Measurements from ENCODE around the gene ZNF454.

The ZNF454 gene

DNA sequence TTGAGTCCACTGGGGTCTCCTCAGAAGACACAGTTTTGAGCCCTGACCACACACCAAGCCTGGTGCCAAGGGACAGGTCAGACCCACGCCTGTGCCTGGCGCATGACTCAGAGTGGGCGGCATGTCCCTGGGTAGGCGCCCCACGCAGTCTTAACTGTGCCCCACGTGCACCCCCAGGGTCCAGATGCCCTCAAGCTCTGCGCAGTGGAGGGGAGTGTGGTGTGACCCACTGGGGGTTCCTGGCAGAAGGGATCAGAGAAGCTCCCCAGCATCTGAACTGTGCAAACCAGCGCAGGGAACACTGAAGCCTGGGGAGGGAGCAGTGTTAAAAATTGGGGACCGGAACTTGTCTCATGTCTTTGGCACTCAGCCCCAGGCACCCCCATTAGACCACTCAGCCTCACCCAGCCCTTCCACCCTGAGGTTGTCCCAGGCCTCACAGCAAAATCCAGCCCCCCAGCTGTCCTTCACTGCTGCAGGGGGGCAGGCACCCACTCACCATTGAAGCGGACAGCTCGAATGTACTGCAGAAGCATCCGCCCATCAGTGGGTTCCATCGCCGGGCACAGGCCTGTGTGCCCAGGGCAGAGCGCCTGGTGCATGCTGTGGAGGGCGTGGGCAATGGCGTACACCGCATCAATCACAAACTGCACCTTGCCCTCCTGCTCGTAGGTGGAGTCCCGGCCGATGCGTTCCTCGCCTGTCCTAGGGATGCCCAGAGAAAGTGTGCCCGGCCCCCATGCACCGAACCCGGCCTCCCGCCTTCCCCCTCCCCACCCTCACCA lies 47.6 kb downstream of the ZNF454 start:
- TF ChIP-seq, protein P1, sequence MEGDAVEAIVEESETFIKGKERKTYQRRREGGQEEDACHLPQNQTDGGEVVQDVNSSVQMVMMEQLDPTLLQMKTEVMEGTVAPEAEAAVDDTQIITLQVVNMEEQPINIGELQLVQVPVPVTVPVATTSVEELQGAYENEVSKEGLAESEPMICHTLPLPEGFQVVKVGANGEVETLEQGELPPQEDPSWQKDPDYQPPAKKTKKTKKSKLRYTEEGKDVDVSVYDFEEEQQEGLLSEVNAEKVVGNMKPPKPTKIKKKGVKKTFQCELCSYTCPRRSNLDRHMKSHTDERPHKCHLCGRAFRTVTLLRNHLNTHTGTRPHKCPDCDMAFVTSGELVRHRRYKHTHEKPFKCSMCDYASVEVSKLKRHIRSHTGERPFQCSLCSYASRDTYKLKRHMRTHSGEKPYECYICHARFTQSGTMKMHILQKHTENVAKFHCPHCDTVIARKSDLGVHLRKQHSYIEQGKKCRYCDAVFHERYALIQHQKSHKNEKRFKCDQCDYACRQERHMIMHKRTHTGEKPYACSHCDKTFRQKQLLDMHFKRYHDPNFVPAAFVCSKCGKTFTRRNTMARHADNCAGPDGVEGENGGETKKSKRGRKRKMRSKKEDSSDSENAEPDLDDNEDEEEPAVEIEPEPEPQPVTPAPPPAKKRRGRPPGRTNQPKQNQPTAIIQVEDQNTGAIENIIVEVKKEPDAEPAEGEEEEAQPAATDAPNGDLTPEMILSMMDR (IDR thresholded peaks at IDR 0.05; ENCODE audit: control insufficient read depth, extremely low read depth, insufficient read depth): no peak
- no peak for DNase-seq (ENCODE audit: low read depth)
- no peak overlapping the region for H3K4me3 ChIP-seq (ENCODE audit: low read depth, low read length)

DNA sequence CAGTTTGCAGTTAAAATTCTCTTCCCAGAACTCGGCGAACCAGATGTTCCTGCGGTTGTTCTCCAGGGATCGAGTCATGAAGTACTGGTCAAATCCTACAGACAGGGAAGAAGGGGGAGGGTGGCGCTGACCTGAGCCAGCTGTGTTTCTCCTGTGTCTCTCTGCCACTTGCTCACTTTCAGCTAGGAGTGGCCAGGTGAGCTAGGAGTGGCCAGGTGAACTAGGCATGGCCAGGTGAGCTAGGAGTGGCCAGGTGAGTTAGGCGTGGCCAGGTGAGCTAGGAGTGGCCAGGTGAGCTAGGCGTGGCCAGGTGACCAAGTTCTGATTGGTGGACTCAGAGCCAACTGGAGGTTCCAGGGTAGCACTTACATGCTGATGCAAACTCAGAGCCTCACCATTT lies 48.3 kb downstream of the ZNF454 start:
- TF ChIP-seq, protein P1 (IDR thresholded peaks at IDR 0.05; ENCODE audit: control insufficient read depth, extremely low read depth, insufficient read depth): no peak
- DNase-seq (ENCODE audit: low read depth): no peak
- no peak overlapping the region for H3K4me3 ChIP-seq (ENCODE audit: low read depth, low read length)

DNA sequence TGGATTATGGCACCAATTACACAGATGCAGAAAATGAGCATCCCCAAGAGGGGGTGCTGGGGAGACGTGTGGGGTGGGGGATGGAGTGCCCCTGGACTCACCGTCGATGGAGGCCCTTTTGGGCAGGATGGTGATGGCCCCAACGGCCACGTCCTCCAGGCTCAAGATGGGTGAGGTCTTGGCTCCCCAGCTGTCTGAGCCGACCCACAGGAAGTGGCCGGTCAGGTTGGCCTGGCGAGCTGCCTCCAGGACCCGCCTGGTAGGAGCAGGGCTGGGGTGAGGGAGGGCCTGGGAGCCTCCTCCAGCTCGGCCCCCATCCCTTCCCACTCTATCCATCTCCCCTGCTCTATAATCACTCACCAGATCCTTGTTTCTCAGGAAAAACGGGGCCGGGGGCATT lies 49.5 kb downstream of the ZNF454 start:
- TF ChIP-seq, protein P1 (IDR thresholded peaks at IDR 0.05; ENCODE audit: control insufficient read depth, extremely low read depth, insufficient read depth): no peak
- no peak overlapping the region for H3K4me3 ChIP-seq (ENCODE audit: low read depth, low read length)
- no peak for DNase-seq (ENCODE audit: low read depth)

DNA sequence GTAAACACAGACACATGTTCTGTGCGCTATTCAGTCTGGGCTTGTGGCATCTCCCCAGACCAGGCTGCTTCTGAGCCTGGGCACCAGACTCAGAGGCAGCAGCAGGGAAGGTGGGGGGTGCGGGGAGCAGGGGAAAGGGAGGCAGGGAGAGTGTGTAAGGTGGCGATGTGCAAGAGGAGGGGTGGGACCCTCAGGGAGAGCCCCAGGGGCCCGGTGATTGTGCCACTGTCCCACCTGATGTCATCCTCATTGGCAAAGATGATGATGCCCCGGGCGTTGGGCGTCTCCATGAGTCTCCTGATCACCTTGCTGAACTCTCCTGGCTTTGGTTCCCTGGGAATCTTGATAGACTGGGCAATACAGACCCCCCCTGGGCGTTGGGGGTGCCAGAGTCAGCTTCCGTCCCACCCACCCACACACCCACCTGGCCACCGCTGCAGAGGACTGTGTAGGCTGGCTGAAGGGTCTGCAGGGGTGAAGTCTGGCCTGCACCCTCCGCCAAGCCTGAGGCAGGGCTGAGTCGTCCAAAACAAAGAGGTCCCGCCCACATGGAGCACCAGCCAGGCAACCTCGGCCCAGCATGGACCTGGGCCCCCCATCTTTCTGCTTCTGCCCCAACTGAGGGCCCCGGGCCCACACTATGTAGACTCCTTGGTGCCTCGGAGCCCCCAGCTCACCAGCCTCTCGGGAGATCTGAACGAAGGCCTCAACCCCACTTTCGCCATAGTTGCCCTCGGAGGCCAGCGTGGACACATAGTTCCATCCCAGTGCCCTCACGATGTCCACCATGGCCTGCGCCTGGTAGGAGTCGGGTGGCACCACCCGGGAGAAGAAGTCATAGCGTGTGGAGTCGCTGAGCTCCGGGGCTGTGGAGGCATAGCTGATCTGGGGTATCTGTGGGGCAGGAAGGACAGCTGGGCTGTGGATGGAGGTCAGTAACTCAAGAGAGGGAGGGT lies 50.5 kb downstream of the ZNF454 start:
- TF ChIP-seq, protein P1 (IDR thresholded peaks at IDR 0.05; ENCODE audit: control insufficient read depth, extremely low read depth, insufficient read depth): no peak
- no peak for DNase-seq (ENCODE audit: low read depth)
- H3K4me3 ChIP-seq (ENCODE audit: low read depth, low read length): no peak overlapping the region

DNA sequence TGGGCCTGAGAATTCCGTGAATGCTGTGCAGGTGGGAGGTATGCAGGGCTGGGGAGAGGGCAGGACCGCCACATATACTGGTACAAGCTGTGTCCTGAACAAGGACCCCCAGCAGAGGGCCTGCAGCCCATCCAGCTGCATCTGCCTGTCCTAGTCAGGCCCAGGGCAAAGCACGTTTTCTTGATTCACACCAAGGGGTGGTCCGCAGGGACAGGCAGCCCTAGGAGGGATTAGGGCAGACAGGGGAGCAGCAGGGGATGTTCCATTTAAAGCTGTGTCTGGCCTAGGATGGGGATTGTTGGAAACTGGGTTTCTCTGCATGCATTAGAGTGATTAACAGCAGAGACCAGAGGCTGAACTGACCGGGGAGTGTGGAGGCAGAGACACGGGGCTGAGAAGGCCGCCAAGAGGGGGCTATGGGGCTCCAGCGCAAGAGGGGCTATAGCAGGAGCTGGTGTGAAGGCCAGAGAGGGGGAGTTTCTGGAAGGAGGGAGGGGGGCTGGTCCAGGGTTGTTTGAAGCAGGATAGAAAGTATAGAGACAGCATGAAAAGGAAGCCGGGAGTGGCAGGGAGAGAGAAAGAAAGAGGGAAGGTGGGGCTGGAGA lies 51.4 kb downstream of the ZNF454 start:
- TF ChIP-seq, protein P1 (IDR thresholded peaks at IDR 0.05; ENCODE audit: control insufficient read depth, extremely low read depth, insufficient read depth): no peak

DNA sequence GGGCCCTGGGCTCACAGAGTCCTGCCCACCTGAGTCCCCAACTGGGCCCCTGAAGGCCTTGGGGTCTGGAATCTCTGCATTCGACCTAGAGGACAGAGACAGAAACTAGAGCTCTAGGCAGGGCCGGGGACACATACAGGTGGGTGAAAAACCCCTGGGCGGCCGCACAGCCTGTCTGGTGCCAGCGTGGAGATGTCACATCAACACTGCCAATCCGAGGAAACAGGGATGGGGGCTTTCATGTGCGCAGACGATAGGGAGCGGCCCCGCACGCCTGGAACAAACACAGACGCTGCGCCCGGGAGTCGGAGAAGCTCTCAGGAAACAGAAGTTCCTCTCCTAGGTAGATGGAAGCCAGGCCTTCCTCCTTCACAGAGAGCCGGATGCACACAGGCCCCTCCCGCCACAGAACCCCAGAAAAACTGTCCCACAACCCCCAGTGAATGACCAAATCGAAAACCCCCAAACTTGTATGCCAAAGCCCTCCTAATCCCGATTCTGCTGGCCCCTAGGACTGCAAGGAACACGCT lies 52.3 kb downstream of the ZNF454 start:
- TF ChIP-seq, protein P1 (IDR thresholded peaks at IDR 0.05; ENCODE audit: control insufficient read depth, extremely low read depth, insufficient read depth): no peak
- DNase-seq (ENCODE audit: low read depth): no peak

More for the DNA sequence above, 51.4 kb downstream of the ZNF454 start:
- no peak overlapping the region for H3K4me3 ChIP-seq (ENCODE audit: low read depth, low read length)
- DNase-seq (ENCODE audit: low read depth): no peak

More for the DNA sequence above, 52.3 kb downstream of the ZNF454 start:
- no peak overlapping the region for H3K4me3 ChIP-seq (ENCODE audit: low read depth, low read length)

All from LNCaP clone FGC (cell line).